ENCODE data around the gene TTF1. TPM values are rescaled to one million over a fixed set of nuclear protein-coding genes. Genes with fewer than 3 reads are reported as not detected.
A peak's percentile ranks its signal among the peaks of the same experiment; 100 is the strongest.

TTF1 gene, protein sequence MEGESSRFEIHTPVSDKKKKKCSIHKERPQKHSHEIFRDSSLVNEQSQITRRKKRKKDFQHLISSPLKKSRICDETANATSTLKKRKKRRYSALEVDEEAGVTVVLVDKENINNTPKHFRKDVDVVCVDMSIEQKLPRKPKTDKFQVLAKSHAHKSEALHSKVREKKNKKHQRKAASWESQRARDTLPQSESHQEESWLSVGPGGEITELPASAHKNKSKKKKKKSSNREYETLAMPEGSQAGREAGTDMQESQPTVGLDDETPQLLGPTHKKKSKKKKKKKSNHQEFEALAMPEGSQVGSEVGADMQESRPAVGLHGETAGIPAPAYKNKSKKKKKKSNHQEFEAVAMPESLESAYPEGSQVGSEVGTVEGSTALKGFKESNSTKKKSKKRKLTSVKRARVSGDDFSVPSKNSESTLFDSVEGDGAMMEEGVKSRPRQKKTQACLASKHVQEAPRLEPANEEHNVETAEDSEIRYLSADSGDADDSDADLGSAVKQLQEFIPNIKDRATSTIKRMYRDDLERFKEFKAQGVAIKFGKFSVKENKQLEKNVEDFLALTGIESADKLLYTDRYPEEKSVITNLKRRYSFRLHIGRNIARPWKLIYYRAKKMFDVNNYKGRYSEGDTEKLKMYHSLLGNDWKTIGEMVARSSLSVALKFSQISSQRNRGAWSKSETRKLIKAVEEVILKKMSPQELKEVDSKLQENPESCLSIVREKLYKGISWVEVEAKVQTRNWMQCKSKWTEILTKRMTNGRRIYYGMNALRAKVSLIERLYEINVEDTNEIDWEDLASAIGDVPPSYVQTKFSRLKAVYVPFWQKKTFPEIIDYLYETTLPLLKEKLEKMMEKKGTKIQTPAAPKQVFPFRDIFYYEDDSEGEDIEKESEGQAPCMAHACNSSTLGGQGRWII
- total RNA-seq: 12.8 TPM

DNA sequence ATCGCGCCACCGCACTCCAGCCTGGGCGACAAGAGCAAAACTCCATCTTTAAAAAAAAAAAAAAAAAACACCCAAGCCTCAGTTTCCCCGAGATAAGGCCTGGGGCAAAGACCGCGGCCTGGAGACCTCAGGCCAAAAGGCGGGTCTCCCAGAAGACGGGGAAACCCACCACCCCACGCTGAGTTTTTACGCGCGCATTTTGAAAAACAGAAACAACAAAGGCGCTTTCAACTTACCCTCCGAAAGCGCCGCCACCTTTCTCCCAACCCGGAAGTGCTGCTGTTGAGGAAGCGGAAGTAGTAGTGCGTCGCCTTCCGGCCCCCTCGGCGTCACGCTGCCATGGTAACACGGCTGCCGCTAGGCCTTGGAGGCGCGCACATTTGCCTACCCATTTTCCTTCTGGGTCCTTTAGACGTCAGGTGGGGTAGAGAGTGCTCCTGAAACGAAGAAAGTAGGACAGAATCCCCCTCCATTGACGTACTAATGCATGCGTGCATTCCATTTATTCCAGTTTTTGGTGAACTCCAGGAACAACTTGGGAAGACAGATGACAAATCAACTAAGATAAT lies at the start of gene TTF1:
Gene TTF1 (minus strand): TSS at position 287 of the 569 bp plus-strand sequence. CDS start 4,019 bp downstream, outside the sequence.

DNA sequence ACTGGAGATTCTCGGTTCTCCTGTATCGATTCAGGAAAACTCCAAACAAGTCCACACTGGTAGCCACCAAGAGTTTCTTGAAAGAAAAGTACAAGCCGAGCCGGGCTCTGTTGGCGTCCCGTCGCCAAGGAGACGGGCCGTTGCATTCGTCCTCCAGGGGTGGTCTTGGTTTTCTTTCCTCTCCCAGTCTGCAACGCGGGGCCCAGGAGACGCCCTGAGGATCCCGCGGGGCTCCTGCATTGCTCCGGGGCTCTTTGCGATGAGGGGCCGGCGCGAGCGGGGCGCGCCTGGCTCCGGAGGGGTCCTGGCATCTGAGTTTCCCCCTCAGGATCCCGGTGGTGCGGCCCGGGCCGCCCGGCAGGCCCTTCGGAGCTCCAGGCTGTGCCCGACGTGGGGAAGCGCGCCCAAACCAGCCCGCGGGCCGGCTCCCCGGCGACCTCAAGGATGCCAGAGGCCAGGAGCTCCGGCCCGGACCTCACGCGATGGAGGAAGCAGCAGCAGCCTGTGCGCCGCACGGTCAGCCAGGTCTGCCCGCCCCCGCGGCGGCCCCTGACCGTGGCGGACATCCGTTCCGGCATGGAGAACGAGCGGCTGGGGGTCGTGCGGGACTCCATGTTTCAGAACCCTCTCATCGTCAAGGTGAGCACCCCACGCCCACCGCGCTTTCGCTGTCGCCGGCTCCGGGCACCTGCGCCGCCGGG lies 3.3 kb upstream of the TTF1 start, which contains the start of gene CFAP77:
Gene CFAP77 (plus strand): TSS at position 384 of the 701 bp plus-strand sequence. CDS start 61 bp downstream, at position 445.

DNA sequence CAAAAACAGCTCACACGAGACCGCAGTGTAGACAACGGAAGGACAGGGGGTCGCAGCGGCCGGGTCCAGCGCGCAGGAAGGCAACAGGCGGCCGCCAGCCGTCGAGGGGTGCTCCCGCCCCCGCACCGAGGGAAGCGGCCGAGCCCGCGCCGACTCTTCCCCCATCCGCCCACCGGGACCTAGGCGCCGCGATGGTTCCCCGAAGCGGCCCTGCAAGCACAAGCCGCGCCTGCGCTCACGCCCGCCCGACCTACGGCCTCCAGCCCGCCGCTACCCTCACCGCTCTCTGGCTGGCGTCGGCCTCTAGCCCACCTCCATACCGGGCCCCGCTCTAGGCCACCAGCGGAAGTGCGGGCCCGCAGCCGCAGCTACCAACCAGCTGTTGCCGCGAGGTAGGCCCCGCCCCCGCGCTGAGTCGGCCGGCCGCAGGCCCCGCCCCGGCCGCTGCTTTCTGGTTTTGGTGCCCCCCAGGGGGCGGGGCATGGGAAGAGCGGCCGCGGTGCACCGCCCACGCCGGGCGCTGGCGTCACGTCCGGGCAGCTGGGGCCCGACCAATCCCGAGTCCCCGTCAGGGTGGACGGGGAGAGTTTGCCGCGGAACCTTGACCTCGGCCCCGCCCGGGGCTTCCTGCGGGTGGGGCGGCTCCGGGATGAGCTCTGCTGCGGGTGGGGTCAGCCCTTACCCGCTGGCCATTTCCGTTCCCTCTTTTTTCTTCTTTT lies 51.8 kb downstream of the TTF1 start, which contains the start of gene SETX:
Gene SETX (minus strand): TSS at position 350 of the 719 bp plus-strand sequence. CDS start 5,558 bp downstream, outside the sequence.

Small RNA genes within 50 kb of the gene (small RNA-seq; reads per million reads assigned to genes)
- 5.5 reads per million, percentile 87 among the genes with 10 or more reads in this experiment for gene RNU5D-2P (ENCODE audit: low replicate concordance)

Other genes with a start within 250 kb of the TTF1 start
- gene NTNG2, start 244.8 kb downstream of the TTF1 start, total RNA-seq: 17.5 TPM
- 114 TPM for gene SETX, start 51.9 kb downstream of the TTF1 start, total RNA-seq
- gene CFAP77, start 3.4 kb upstream of the TTF1 start, total RNA-seq: not detected
- gene BARHL1, start 175.8 kb upstream of the TTF1 start, total RNA-seq: not detected